ENCODE data around the gene CTSV.
A peak's percentile ranks its signal among the peaks of the same experiment; 100 is the strongest.
"Not testable (repeated sequence)": the region's sequence is repeated elsewhere in the genome, so short reads cannot be mapped to it uniquely, and the experiment has no call there.

CTSV gene

GRCh38 chr9:96999733-97000132 is 39.2 kb downstream of the CTSV start:
- FAIRE-seq; DNase-seq (ENCODE audit: insufficient read length, low spot score): not testable (repeated sequence)

- not testable (repeated sequence) for DNase-seq (ENCODE audit: insufficient read length, low spot score)
- FAIRE-seq: peak; percentile 80
These were observed 41.8 kb downstream of the CTSV start for GRCh38 chr9:96997009-96997701.

GRCh38 chr9:96994531-96995016 is 44.4 kb downstream of the CTSV start:
- not testable (repeated sequence) for FAIRE-seq; DNase-seq (ENCODE audit: insufficient read length, low spot score)

- FAIRE-seq; DNase-seq (ENCODE audit: insufficient read length, low spot score): not testable (repeated sequence)
These were observed 46.6 kb downstream of the CTSV start for GRCh38 chr9:96992303-96992702.

- FAIRE-seq: not testable (repeated sequence)
These were observed 49.1 kb downstream of the CTSV start for GRCh38 chr9:96989747-96990318.

GRCh38 chr9:96984887-96985286 is 54.1 kb downstream of the CTSV start:
- DNase-seq (ENCODE audit: insufficient read length, low spot score); FAIRE-seq: not testable (repeated sequence)

More at GRCh38 chr9:96989747-96990318, 49.1 kb downstream of the CTSV start:
- DNase-seq (ENCODE audit: insufficient read length, low spot score): not testable (repeated sequence)

- not testable (repeated sequence) for DNase-seq (ENCODE audit: insufficient read length, low spot score); FAIRE-seq
These were observed 54.8 kb downstream of the CTSV start for GRCh38 chr9:96984139-96984538.

- not testable (repeated sequence) for DNase-seq (ENCODE audit: insufficient read length, low spot score); FAIRE-seq
These were observed 55.3 kb downstream of the CTSV start for GRCh38 chr9:96983496-96984122.
